ENCODE measurements around the gene SECISBP2.
A peak's percentile ranks its signal among the peaks of the same experiment; 100 is the strongest.

The SECISBP2 gene

GRCh38 chr9:89405826-89406225, 87.5 kb downstream of the SECISBP2 start:
- DNase-seq (ENCODE audit: low read depth): no peak

DNA sequence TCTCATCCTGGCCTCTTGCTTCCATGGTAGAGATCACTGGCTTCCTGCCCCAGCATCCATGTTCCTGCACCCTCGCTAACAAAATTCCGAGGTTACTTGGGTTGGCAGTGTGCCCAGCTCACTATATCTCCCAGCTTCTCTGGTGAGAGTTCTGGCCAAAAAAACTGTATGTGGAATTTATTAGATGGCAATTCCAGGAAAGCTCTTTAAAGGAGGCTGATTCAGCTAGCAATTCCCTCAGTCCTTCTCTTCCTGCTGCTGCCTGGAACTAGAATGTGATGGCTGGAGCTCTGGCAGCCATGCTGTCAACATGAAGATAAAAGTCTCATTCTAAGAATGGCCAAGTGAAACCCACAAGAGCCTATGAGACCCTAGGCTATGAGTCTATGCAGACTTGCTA, 88.8 kb downstream of the SECISBP2 start:
- peak; percentile 35 for DNase-seq (ENCODE audit: low read depth)

- no peak for DNase-seq (ENCODE audit: low read depth)
Measured at GRCh38 chr9:89408628-89409101, 90.4 kb downstream of the SECISBP2 start.
